ENCODE data around the gene MTUS2. TPM values are rescaled to one million over a fixed set of nuclear protein-coding genes. Genes with fewer than 3 reads are reported as not detected.

Gene MTUS2
- total and polyA plus RNA-seq, 9 of the 15 experiments (the other 6 are each of a cell fraction or from before 2014, with no cell fraction given): 0.01 to 0.28 (median 0.06) TPM; not detected in 1

GRCh38 chr13:29405401-29405800 lies 585.3 kb downstream of the MTUS2 start:
- FAIRE-seq (no peak), DNase-seq (ENCODE audit: extremely low read depth in 1 of 4, low spot score in 3 of 4) (no peak), ATAC-seq (no peak)
- no peak overlapping the region for H3K4me3 ChIP-seq
- no peaks in the 10 kb centered on the region for H3K9me3 ChIP-seq (replicated peaks; ENCODE audit: control insufficient read depth, insufficient read depth, low read depth, low read length)
- no peak overlapping the region for H3K4me2 ChIP-seq (ENCODE audit: insufficient read depth, low read length)
- ChIA-PET POLR2A (no interaction called here), CTCF (ENCODE audit: low intra/inter-chr PET ratio) (no interaction called here)
- in situ Hi-C loops (cut with MboI) (no loop called here), intact Hi-C loops (cut with micrococcal nuclease) (loop anchor here (10.0 kb wide), 1 partner anchor 69 kb away; no protein-coding TSS in a partner anchor)
- H3K4me1 ChIP-seq (replicated peaks in 1 of 2; ENCODE audit: control insufficient read depth in 2 of 2, insufficient read depth in 2 of 2, low read length in 2 of 2): no peaks in the 10 kb centered on the region; a peak in 3 of 5 replicates
- no peak overlapping the region for H2AFZ ChIP-seq (ENCODE audit: low read depth, low read length)
- no peaks in the 10 kb centered on the region for H3K27me3 ChIP-seq (ENCODE audit: control insufficient read depth in 2 of 2, insufficient read depth in 2 of 2, low read length in 2 of 2)
- no peaks in the 10 kb centered on the region for H3K36me3 ChIP-seq (ENCODE audit: control insufficient read depth, insufficient read depth, low read length)
- WGBS (ENCODE audit: insufficient coverage, low coverage, missing lambda C conversion rate): 24% methylated on average over 6 of the region's 8 CpGs
- H3K9me1 ChIP-seq (ENCODE audit: control insufficient read depth, insufficient read depth, low read length): no peaks in the 10 kb centered on the region
- H4K20me1 ChIP-seq (replicated peaks; ENCODE audit: control insufficient read depth, insufficient read depth, low read length): no peaks in the 10 kb centered on the region
- no peaks in the 10 kb centered on the region for H3K79me2 ChIP-seq (ENCODE audit: control insufficient read depth, insufficient read depth, low read length)
- H3K27ac ChIP-seq (ENCODE audit: extremely low read depth, low read depth, low read length): no peak overlapping the region
- TF ChIP-seq ARID1B (IDR thresholded peaks at IDR 0.05) (no peak), MTA3 (IDR thresholded peaks at IDR 0.05; ENCODE audit: borderline replicate concordance) (no peak), RAD21 (CRISPR knock-in tag; conservative IDR thresholded peaks at IDR 0.05 in 1 of 2, IDR thresholded peaks at IDR 0.05 in 1 of 2) (no peak), RBM39 (optimal IDR thresholded peaks at IDR 0.05; ENCODE audit: low read depth, low read length) (no peak), ZFP36 (IDR thresholded peaks at IDR 0.05; ENCODE audit: low read depth, low read length, partially characterized antibody) (no peak), RB1 (IDR thresholded peaks at IDR 0.05; ENCODE audit: low read depth) (no peak), HOMEZ (CRISPR knock-in tag; IDR thresholded peaks at IDR 0.05) (no peak), CC2D1A (IDR thresholded peaks at IDR 0.05) (no peak), ZNF3 (CRISPR knock-in tag; IDR thresholded peaks at IDR 0.05) (no peak), SMAD2 (IDR thresholded peaks at IDR 0.05; ENCODE audit: low read depth, low read length) (no peak), DPF2 (IDR thresholded peaks at IDR 0.05) (no peak), CTBP1 (IDR thresholded peaks at IDR 0.05; ENCODE audit: borderline replicate concordance) (no peak), ATF1 (CRISPR knock-in tag; IDR thresholded peaks at IDR 0.05) (no peak), ATF1 (tag; IDR thresholded peaks at IDR 0.05) (no peak), TSHZ1 (CRISPR knock-in tag; IDR thresholded peaks at IDR 0.05) (no peak), CCAR2 (IDR thresholded peaks at IDR 0.05; ENCODE audit: low read depth, low read length) (no peak), SNRNP70 (optimal IDR thresholded peaks at IDR 0.05; ENCODE audit: low read depth, low read length) (no peak), ZNF449 (CRISPR knock-in tag; IDR thresholded peaks at IDR 0.05) (no peak), ILF3 (IDR thresholded peaks at IDR 0.05; ENCODE audit: borderline replicate concordance) (no peak), TBP (optimal IDR thresholded peaks at IDR 0.05; ENCODE audit: low read depth, low read length) (no peak)
- BruUV-seq (replicated peaks): no TSS peak
- no peak overlapping the region for H3K9ac ChIP-seq (ENCODE audit: insufficient read depth in 1 of 2, low read depth in 2 of 2, low read length in 2 of 2)

Measured in K562 (cell line).